Measurements from ENCODE around the gene NLK. TPM values are rescaled to one million over a fixed set of nuclear protein-coding genes. Genes with fewer than 3 reads are reported as not detected.

NLK gene
- total and polyA plus RNA-seq, 2 of the 4 experiments (the other 2 are of a cell fraction), result 15.3 to 23.3 TPM

GRCh38 chr17:28187931-28188330, 145.5 kb downstream of the NLK start:
- no peaks in the 10 kb centered on the region for H3K27me3 ChIP-seq (ENCODE audit: control insufficient read depth, insufficient read depth, low read length)
- no peak overlapping the region for H3K4me3 ChIP-seq (ENCODE audit: insufficient read depth, low read depth, low read length)
- H3K4ac ChIP-seq (ENCODE audit: low read depth, low read length), result no peak overlapping the region; the same call in 1 of the 2 replicates
- H3K9me1 ChIP-seq (ENCODE audit: insufficient read depth, low read length), result peaks cover 7% of the 10 kb centered on the region; the same call in 1 of the 2 replicates
- dilution Hi-C loops (cut with HindIII; ENCODE audit: low sequenced_read_pairs, unreplicated experiment) (no loop called here), in situ Hi-C loops (cut with MboI; ENCODE audit: low sequenced_read_pairs) (no loop called here), intact Hi-C loops (cut with micrococcal nuclease) (no loop called here)
- H2BK15ac ChIP-seq (ENCODE audit: low read depth, low read length), result no peak overlapping the region
- H2AFZ ChIP-seq (replicated peaks; ENCODE audit: low read length, poor library complexity), result no peak overlapping the region
- H2BK120ac ChIP-seq (ENCODE audit: low read depth, low read length), result no peak overlapping the region
- H2BK5ac ChIP-seq (ENCODE audit: low read depth, low read length, poor library complexity, severe bottlenecking), result no peak overlapping the region
- H3K14ac ChIP-seq (replicated peaks; ENCODE audit: low read depth, low read length), result no peak overlapping the region
- H3K4me1 ChIP-seq (ENCODE audit: control insufficient read depth, insufficient read depth, low read length), result peaks cover 7% of the 10 kb centered on the region
- no peak overlapping the region; the same call in 1 of the 2 replicates for H3K9ac ChIP-seq (ENCODE audit: low read depth, low read length)
- no peak overlapping the region for H2BK20ac ChIP-seq (ENCODE audit: low read depth, low read length)
- DNase-seq (no peak), ATAC-seq (ENCODE audit: low read depth) (no peak)
- no peak overlapping the region for H3K18ac ChIP-seq (ENCODE audit: low read depth, low read length)
- peaks cover 7 to 10% of the 10 kb centered on the region in 2 experiments for H3K79me1 ChIP-seq (ENCODE audit: low read depth in 1 of 2, low read length in 2 of 2)
- no peak overlapping the region for H3K23ac ChIP-seq (ENCODE audit: low read depth, low read length)
- H4K20me1 ChIP-seq (ENCODE audit: insufficient read depth, low read length), result no peaks in the 10 kb centered on the region; the same call in 1 of the 2 replicates
- no TSS peak for BruUV-seq (replicated peaks)
- CTCF ChIA-PET, result interaction anchor here (0.5 kb wide), 1 partner anchor 19 kb away, joined by 3 read pairs; no protein-coding TSS in a partner anchor
- no peak overlapping the region for H4K8ac ChIP-seq (ENCODE audit: low read depth in 2 of 2, low read length in 2 of 2)
- H4K91ac ChIP-seq (ENCODE audit: insufficient read depth, low read depth, low read length), result no peak overlapping the region
- H3K27ac ChIP-seq (ENCODE audit: insufficient read depth, low read length), result no peak overlapping the region
- no peak overlapping the region for H3K56ac ChIP-seq (ENCODE audit: extremely low read depth, insufficient read depth, low read length)
- no CpG with 5 or more reads among the region's 2 CpGs for WGBS, 2 experiments (ENCODE audit: extremely low coverage in 2 of 2, insufficient read length in 1 of 2)
- H2AK9ac ChIP-seq (replicated peaks; ENCODE audit: low read depth, low read length, poor library complexity), result no peak overlapping the region
- H3K4me2 ChIP-seq (ENCODE audit: low read depth, low read length), result no peak overlapping the region
- POLR2A ChIA-PET (ENCODE audit: unreplicated experiment), result no interaction called here
- TF ChIP-seq RFX5 (IDR thresholded peaks at IDR 0.05; ENCODE audit: low read depth, low read length) (no peak), MXI1 (IDR thresholded peaks at IDR 0.05; ENCODE audit: borderline replicate concordance, low read depth, low read length) (no peak), CHD1 (IDR thresholded peaks at IDR 0.05; ENCODE audit: low read depth, low read length) (no peak), ELK1 (IDR thresholded peaks at IDR 0.05; ENCODE audit: borderline replicate concordance, low read depth, low read length) (no peak), SMC3 (IDR thresholded peaks at IDR 0.05; ENCODE audit: low read depth, low read length) (no peak), USF2 (IDR thresholded peaks at IDR 0.05; ENCODE audit: low read depth, low read length) (no peak), NFE2L2 (IDR thresholded peaks at IDR 0.05; ENCODE audit: low read depth, low read length) (no peak), RAD21 (IDR thresholded peaks at IDR 0.05; ENCODE audit: low read length) (no peak), RCOR1 (IDR thresholded peaks at IDR 0.05; ENCODE audit: insufficient replicate concordance, low read length) (no peak), CEBPB (IDR thresholded peaks at IDR 0.05; ENCODE audit: low read depth, low read length) (no peak)
- H2AK5ac ChIP-seq (ENCODE audit: low read depth, low read length), result no peak overlapping the region
- peaks cover 2% of the 10 kb centered on the region; the same call in 1 of the 2 replicates for H3K9me3 ChIP-seq (ENCODE audit: control insufficient read depth, insufficient read depth, low read length)
- H3K36me3 ChIP-seq (ENCODE audit: control insufficient read depth, insufficient read depth, low read length), result peaks cover 22% of the 10 kb centered on the region
- H4K5ac ChIP-seq (ENCODE audit: low read depth, low read length), result no peak overlapping the region

Measured in IMR-90 (cell line).